Kidney epithelial cell (primary cell): Measurements from ENCODE around the gene TMEM212. TPM values are rescaled to one million over a fixed set of nuclear protein-coding genes. Genes with fewer than 3 reads are reported as not detected.

Experiments
- DNase-seq: peaks from one replicate; pipeline ENCODE4 v3.0.0-alpha.2; 2010; ENCODE audit warnings: low read depth
- H3K27me3 ChIP-seq: 2 replicates; pipeline ENCODE4 v1.6.0; 2011; ENCODE audit warnings: low read length; ENCODE audit not compliant: control insufficient read depth, insufficient read depth
- H3K36me3 ChIP-seq: 2 replicates; pipeline ENCODE4 v1.5.1; 2011; ENCODE audit warnings: low read length; ENCODE audit not compliant: control insufficient read depth, insufficient read depth
- H3K4me3 ChIP-seq: 2 replicates; pipeline ENCODE4 v1.5.1; 2011; ENCODE audit warnings: low read depth, mild to moderate bottlenecking, control low read depth, low read length
- CTCF ChIP-seq: IDR thresholded peaks from 2 replicates; pipeline ENCODE4 v1.5.1; 2011; ENCODE audit warnings: mild to moderate bottlenecking, moderate library complexity, low read length, control low read depth, inconsistent platforms; ENCODE audit not compliant: insufficient read depth, poor library complexity, severe bottlenecking
- total RNA-seq: library from RNA; depleted of rRNA; stranded (reverse); fragments of >200 nt; gene quantifications from 2 replicates; pipeline ENCODE4 v1.2.3, GENCODE V29; 2015

Gene TMEM212
- total RNA-seq, 1 donor from 2014 or later: not detected

GRCh38 chr3:171801738-171802589 is 41.2 kb upstream of the TMEM212 start:
- no peak overlapping the region for H3K4me3 ChIP-seq
- no peak for TF ChIP-seq CTCF
- H3K36me3 ChIP-seq: no peaks in the 10 kb centered on the region
- no peaks in the 10 kb centered on the region for H3K27me3 ChIP-seq
- DNase-seq: no peak

GRCh38 chr3:171802590-171802956 is 40.6 kb upstream of the TMEM212 start:
- Histone ChIP-seq H3K36me3 (no peaks in the 10 kb centered on the region), H3K27me3 (no peaks in the 10 kb centered on the region), H3K4me3 (no peak overlapping the region)
- DNase-seq: no peak
- no peak for TF ChIP-seq CTCF

- Histone ChIP-seq H3K27me3 (no peaks in the 10 kb centered on the region), H3K36me3 (no peaks in the 10 kb centered on the region), H3K4me3 (no peak overlapping the region)
- no peak for DNase-seq
- no peak for TF ChIP-seq CTCF
Observed at GRCh38 chr3:171803044-171803443, 40.1 kb upstream of the TMEM212 start.

GRCh38 chr3:171804618-171805389 is 38.3 kb upstream of the TMEM212 start:
- no peak overlapping the region for H3K4me3 ChIP-seq
- no peak for DNase-seq
- H3K27me3 ChIP-seq: no peaks in the 10 kb centered on the region
- TF ChIP-seq CTCF: no peak
- H3K36me3 ChIP-seq: no peaks in the 10 kb centered on the region

- Histone ChIP-seq H3K4me3 (no peak overlapping the region), H3K36me3 (no peaks in the 10 kb centered on the region), H3K27me3 (no peaks in the 10 kb centered on the region)
- DNase-seq: no peak
- TF ChIP-seq CTCF: no peak
Observed at GRCh38 chr3:171805687-171806086, 37.5 kb upstream of the TMEM212 start.
